Ureter (tissue), 1 donor: ENCODE measurements around the gene DNTTIP2. TPM values are rescaled to one million over a fixed set of nuclear protein-coding genes. Genes with fewer than 3 reads are reported as not detected.
"Not testable (repeated sequence)": the region's sequence is repeated elsewhere in the genome, so short reads cannot be mapped to it uniquely, and the experiment has no call there.

Source experiments
- DNase-seq: peaks from one replicate; pipeline ENCODE4 v3.0.0-alpha.2; 2020; ENCODE audit warnings: low spot score
- total RNA-seq: library from RNA; stranded (reverse); gene quantifications from one replicate; pipeline ENCODE4 v1.2.4, GENCODE V29; 2023
- donor health status: DM: yes; HTN: yes; CAD: no.

The DNTTIP2 gene
- total RNA-seq, 1 donor from 2014 or later: 60.4 TPM

GRCh38 chr1:93877529-93877928 lies 1.5 kb downstream of the DNTTIP2 start:
- DNase-seq: no peak

GRCh38 chr1:93876244-93876643 lies 2.8 kb downstream of the DNTTIP2 start:
- no peak for DNase-seq

- DNase-seq: no peak
Measured at GRCh38 chr1:93874025-93874651, 4.9 kb downstream of the DNTTIP2 start.

GRCh38 chr1:93871366-93871765 lies 7.6 kb downstream of the DNTTIP2 start:
- no peak for DNase-seq

GRCh38 chr1:93869653-93870052 lies 9.4 kb downstream of the DNTTIP2 start:
- no peak for DNase-seq

GRCh38 chr1:93868492-93868891 lies 10.5 kb downstream of the DNTTIP2 start:
- DNase-seq: not testable (repeated sequence)

- no peak for DNase-seq
Measured at GRCh38 chr1:93865253-93865652, 13.8 kb downstream of the DNTTIP2 start.

- no peak for DNase-seq
Measured at GRCh38 chr1:93864175-93864574, 14.8 kb downstream of the DNTTIP2 start.

GRCh38 chr1:93857653-93858052 lies 21.4 kb downstream of the DNTTIP2 start:
- DNase-seq: not testable (repeated sequence)

- DNase-seq: not testable (repeated sequence)
Measured at GRCh38 chr1:93855983-93856382, 23.0 kb downstream of the DNTTIP2 start.

GRCh38 chr1:93853940-93854339 lies 25.1 kb downstream of the DNTTIP2 start:
- no peak for DNase-seq

GRCh38 chr1:93851878-93852277 lies 27.1 kb downstream of the DNTTIP2 start:
- no peak for DNase-seq

- no peak for DNase-seq
Measured at GRCh38 chr1:93851327-93851712, 27.7 kb downstream of the DNTTIP2 start.

GRCh38 chr1:93850687-93851326 lies 28.2 kb downstream of the DNTTIP2 start:
- DNase-seq: peak; percentile 54

GRCh38 chr1:93848350-93848883 lies 30.6 kb downstream of the DNTTIP2 start:
- no peak for DNase-seq

GRCh38 chr1:93847811-93848288 lies 31.2 kb downstream of the DNTTIP2 start:
- peak; percentile 72 for DNase-seq

- DNase-seq: peak; percentile 90
Measured at GRCh38 chr1:93846992-93847810, 31.8 kb downstream of the DNTTIP2 start.

GRCh38 chr1:93846206-93846991 lies 32.6 kb downstream of the DNTTIP2 start:
- peak; percentile 90 for DNase-seq

- DNase-seq: no peak
Measured at GRCh38 chr1:93845538-93846205, 33.3 kb downstream of the DNTTIP2 start.

- peak; percentile 58 for DNase-seq
Measured at GRCh38 chr1:93844262-93845045, 34.6 kb downstream of the DNTTIP2 start.
